ENCODE measurements around the gene ARSG. TPM values are rescaled to one million over a fixed set of nuclear protein-coding genes. Genes with fewer than 3 reads are reported as not detected.

ARSG gene
- total RNA-seq, 1 donor from 2014 or later = 19.4 TPM

DNA sequence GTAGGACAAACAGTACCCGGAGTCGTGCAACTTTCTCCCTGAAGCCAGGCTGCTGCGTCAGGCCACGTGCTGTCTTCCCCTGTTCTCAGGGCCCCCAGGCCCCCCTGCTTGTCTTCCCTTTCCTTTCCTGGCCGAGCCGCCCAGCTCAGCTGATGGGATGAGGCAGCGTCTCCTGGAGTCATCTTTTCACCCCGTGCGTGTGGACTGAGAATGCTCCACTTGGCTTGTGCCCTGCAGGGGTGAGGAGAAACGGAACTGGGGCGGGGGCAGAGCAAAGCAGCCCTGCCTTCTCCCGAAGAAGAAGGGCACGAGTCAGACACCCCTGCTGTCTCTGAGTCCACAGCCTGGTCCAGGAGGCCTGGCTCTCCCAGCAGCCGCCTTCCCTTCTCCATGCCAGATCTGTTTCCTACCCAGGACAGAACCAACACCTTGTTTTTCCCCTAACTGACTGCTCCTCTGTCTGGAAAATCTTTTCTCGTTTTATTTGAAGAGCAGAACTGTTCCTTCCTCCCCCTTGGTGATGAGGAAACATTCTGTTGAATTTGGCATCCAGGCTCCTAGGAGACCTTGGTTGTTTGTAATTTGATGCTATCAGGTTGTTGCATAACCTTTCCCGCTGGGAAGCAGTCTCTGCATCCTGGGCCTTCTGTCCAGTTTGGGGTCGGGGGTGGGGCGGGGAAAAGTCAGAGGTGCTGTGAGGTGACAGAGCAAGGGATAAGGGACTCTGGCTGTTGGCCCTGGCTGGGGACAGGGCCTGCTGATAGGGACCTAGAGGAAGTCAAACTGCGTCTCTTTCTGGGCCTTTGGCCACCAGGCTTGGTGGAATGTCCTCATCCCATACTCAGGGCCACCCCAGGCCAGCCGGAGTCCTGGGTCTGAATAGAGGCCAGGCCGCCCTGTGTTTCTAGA is 87.2 kb downstream of the ARSG start:
- DNase-seq (ENCODE audit: low spot score) = peak; percentile 92

DNA sequence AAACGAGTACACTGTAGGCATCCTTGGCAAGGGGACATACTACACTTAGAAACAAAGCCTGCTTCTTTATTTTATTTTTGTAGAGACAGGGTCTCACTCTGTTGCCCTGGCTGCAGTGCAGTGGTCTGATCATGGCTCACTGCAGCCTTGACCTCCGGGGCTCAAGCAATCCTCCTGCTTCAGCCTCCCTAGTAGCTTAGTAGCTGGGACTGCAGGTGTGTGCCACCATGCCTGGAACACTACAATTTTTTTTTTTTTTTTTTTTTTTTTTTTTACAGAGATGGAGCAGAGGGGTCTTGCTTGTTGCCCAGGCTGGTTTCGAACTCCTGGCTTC is 87.8 kb downstream of the ARSG start:
- DNase-seq (ENCODE audit: low spot score) = no peak

DNA sequence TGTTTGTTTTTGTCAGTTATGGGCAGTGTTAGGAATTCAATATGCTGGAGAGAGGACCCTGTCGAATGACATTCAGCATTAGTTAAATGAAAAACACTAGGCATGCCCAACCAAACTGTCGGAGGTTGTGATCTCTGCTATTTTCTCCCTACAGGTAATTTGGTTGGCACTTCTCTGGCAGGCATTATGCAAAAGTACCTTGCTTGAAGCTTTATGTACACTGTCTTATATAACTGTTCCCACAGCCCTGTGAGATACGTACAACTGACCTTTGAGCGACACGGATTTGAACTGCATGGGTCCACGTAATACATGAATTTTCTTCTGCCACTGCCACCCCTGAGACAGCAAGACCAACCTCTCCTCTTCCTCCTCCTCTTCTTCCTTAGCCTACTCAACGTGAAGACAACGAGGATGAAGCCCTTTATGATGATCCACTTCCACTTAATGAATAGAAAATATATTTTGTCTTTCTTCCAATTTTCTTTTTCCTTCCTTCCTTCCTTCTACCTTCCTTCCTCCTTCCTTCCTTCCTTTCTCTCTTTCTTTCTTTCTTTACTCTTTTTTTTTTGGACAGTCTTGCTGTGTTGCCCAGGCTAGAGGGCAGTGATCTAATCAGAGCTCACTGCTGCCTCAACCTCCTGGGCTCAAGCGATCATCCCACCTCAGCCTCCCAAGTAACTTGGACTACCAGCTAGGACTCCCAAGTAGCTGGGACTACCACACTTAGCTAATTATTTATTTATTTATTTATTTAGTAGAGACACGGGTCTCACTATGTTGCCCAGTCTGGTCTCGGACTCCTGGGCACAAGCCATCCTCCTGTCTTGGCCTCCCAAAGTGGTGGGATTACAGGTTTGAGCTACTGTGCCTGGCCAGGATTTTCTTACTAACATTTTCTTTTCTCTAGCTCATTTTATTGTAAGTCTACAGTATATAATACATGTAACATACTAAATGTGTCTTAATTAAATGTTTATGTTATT is 88.7 kb downstream of the ARSG start:
- DNase-seq (ENCODE audit: low spot score) = no peak

- DNase-seq (ENCODE audit: low spot score) = peak; percentile 74
These were observed 90.0 kb downstream of the ARSG start for GRCh38 chr17:68381076-68381900.

DNA sequence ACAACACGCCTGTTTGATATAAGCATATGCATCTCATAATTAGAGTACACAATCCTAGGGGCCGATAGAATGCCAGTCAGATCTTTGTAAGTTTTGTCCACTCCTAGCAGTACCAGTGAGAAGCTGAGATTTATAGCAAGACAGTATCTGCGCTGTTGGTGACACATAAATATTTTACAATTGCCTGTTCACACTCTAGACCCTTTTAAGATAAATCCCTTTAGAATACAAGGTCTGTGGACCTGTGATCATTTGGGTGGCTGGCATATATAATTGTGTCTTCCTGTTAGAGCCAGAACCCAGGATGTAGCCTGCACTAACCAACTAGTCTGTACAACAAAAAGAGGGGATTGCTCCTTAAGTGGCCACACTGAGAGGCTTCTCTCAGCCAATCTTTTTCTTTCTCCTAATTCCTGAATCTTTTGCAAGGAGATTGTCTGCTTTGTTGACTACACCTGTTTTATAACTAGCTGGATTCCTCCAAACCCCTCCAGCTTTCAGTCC is 91.3 kb downstream of the ARSG start:
- no peak for DNase-seq (ENCODE audit: low spot score)

- no peak for DNase-seq (ENCODE audit: low spot score)
These were observed 91.8 kb downstream of the ARSG start for GRCh38 chr17:68383120-68383442.

- no peak for DNase-seq (ENCODE audit: low spot score)
These were observed 92.4 kb downstream of the ARSG start for GRCh38 chr17:68383443-68384321.

DNA sequence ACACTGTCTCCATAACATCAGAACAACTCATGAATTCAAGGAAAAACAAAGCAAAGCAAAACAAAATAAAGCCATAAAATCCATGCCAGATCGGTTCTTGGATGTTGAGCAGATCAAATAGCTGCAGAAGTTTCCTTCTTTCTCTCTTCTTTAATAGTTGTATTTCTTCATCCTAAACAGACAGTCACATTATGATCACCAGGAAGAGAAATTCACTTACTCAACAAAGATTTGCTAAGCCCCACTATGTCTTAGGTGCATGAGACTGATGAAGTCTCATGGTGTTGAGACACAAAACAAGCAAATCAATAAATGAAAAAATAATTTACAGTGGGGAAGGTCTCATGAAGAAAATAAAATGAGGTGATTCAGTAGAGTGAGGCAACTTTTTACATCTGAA is 93.2 kb downstream of the ARSG start:
- no peak for DNase-seq (ENCODE audit: low spot score)

DNA sequence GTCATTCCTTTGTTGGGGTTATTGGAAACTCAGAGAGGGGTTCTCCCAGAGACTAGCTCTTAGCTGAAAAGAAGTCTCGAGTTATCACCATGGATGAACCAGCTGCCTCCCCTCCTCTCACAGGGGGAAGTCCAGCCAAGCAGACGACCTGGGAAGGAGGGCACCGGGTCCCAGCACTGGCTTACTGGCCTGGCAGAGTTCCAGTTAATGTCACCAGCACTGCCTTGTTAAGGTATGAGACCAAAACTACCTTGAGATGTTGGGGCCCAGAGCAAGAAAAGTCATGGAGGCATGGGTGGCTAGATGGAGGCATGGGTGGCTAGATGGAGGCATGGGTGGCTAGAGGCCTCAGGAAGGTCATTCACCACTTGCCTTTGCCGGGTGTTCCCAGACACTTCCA is 93.6 kb downstream of the ARSG start:
- DNase-seq (ENCODE audit: low spot score) = no peak

DNA sequence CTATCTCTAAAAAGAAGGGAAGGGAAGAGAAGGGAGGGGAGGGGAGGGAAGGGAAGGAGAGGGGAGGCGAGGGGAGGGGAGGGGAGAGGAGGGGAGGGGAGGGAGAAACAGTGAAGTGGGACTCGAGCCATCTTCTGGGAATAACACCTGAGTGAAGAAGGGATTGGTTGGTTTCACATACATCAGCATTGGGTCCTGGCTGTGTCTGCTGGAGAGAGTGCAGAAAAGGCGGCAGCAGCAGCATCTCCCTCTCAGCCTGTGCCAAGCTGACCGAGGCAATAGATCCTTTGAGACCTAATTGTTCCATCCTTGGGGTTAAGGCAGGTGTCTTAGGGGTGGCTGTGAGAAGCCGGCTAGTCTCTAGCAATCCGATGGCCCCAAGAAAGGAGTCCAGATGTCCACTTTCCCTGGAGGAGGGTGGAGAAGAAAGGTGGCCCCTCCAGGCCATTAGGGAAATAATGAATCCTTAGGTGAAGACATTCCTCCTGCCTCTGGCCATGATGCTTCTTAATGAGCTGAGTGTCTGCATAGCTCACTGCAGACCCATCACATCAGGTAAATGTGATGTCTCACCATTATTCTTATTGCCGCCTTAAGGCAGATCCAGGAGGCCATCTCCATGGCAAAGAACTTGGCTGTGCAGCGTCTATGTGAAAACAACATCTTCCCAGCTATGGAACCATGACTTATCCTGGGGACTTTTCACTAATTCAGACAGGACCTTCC is 94.4 kb downstream of the ARSG start:
- no peak for DNase-seq (ENCODE audit: low spot score)

DNA sequence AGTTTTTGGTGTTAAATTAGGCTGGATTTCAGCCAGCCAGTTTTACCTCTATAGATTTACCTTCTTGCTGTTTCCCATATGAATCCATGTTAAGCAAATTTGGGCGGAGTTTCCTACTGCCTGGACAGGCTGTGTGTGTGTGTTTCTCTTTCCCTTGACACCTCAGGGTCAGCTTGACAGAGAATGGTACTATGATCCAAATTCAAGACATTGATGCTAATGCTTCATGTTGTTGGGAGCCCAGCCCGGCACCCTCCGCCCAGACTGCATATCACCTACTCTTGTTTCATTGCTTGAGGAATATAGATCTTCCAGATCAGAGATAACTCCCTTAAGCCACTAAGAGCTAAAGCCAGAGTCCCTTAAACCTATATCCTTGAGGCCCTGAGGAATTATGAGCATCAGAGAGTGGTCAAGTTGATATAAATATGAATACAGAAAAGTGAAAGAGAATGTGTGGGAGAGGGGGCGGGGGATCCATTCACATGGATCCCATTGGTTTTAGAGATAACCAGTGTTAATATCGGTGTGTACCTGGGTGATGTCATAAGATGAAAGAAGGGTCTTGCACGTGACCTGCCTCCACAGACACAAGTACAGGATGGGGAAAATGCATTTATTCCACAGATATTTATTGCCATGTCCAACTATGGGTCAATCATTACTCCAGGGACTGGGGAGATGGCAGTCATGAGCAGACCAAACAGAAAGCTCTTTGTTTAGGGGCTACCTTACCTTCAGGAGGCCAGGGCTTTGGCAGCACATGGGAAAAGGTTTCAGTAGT is 96.3 kb downstream of the ARSG start:
- peak; percentile 10 for DNase-seq (ENCODE audit: low spot score)

GRCh38 chr17:68389041-68389440 is 97.7 kb downstream of the ARSG start:
- DNase-seq (ENCODE audit: low spot score) = peak; percentile 28

DNA sequence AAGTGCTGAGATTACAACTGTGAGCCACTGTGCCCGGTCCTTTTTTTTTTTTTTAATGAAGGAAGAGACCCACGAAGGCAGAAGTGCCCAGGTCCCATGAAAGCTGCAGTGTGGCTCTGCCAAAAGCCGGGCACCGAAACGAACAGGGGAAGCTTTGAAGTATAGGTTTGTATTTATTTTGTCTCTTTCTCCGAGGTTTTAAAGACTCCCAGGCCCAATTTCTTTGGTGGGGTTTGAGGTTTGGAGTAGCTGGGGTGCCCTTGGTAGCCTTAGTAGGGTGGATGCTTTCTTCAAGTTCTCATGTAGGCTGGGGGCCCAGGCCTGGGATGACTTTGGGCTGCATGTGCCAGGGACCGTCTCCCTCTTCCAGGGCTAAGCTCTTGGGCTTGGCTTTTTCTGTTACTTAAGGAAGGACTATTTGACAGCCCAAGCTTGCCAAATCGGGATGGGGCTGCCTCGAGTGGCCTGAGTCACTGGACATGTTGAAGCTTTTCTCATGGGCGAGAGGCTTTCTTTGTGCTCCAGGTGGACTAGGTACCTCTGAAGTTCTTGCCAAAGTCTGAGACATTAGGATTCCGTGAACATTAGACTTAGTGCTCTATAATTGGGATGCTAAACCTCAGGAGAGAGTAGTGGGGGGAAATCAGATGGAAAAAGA is 99.7 kb downstream of the ARSG start:
- peak; percentile 37 for DNase-seq (ENCODE audit: low spot score)

GRCh38 chr17:68391561-68392268 is 100.4 kb downstream of the ARSG start:
- peak; percentile 44 for DNase-seq (ENCODE audit: low spot score)

- peak; percentile 38 for DNase-seq (ENCODE audit: low spot score)
These were observed 103.5 kb downstream of the ARSG start for GRCh38 chr17:68394608-68395331.

DNA sequence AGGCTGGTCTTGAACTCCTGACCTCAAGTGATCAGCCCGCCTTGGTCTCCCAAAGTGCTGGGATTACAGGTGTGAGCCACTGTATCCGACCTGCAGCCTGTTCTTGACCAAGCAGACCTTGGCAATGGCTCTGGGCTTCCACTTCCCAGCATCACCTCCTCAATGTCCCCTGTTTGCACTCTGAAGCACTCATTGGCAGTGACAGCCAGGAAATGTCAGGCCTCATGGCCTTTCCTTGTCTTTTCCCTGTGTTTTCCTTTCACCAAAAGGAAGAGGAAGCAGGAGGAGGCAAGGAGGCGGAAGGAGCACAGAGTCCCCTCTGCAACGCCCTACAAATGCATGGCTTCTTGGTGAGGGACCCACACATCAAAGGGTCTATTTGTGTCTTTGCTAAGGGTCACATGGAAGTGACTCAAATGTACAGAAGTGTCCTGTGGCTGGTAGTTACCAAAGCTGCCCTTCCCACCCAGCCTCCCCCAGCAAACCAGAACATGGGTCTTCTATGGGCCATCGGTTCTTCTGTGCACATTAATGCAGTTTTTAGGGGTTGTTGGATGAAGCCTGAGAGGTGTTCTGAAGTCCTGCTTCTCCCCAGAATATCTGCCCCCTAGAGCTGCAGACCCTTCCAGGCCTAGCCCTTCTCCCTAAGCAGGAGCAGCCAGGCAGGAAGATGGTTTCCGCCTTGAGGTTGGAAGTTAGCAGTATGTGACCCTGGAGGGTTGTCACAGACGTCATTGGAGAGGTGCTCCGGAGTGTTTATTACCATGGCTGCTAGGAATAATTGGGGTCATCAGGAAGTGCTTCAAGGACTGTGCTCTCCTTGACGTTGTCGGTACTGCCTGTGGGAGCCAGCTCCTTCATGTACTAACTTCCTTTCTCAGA is 105.2 kb downstream of the ARSG start:
- peak; percentile 24 for DNase-seq (ENCODE audit: low spot score)

Data from ureter (tissue), 1 donor.